ENCODE data around the gene KRTAP3-3. TPM values are rescaled to one million over a fixed set of nuclear protein-coding genes. Genes with fewer than 3 reads are reported as not detected.
"Not testable (repeated sequence)": the region's sequence is repeated elsewhere in the genome, so short reads cannot be mapped to it uniquely, and the experiment has no call there.

Gene KRTAP3-3
- not detected for polyA plus RNA-seq (ENCODE audit: insufficient read length in 3 of 3)

DNA sequence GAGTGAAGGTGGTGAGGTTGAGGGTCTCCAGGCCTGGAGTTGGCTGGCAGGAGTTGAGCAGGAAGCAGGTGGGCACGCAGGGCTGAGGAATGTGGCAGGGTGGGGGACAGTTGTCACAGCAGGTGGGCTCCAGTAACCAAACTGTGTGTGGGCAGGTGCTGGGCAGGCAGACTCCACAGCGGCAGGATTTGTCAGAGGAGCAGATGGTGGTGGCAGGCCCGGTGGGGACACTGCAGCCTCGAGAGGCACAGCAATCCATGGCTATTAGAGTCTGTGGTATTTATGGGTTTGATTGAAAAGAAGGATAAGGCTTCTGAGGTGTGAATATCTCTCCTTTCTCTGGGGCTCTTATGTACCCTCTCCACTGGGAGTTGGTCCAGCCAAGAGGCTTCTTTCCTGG lies at the start of gene KRTAP3-3:
Gene KRTAP3-3, minus strand, starts transcription at position 326 of the 400 bp plus-strand sequence. Its CDS starts 67 bp downstream, at position 259.
- DNase-seq (ENCODE audit: low read depth in 3 of 3, low spot score in 2 of 3): no peak

DNA sequence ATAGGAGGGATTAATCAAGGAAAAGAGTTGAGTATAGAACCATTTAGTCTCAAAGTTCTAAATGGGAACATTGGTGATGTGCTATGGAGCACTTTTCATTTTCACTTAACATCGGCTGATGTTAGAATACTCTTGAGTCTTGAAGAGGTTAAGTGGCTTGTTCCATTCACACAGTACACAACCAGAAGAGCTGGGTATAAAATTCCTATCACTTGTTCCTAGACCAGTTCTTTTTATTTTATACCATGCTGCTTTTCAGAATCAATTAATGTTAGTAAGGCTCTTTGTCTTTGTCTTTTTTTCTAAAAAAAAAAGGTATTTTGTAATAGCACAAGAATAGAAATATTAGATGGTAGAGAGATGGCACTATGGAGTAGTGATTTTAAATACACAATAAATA lies 49.0 kb upstream of the KRTAP3-3 start:
- no peak for DNase-seq (ENCODE audit: low read depth in 3 of 3, low spot score in 2 of 3)

GRCh38 chr17:41040783-41041571 lies 47.0 kb upstream of the KRTAP3-3 start, which contains the start of gene KRTAP1-1:
TSS of gene KRTAP1-1 (minus strand) at chr17:41041450. CDS start at chr17:41041397, 53 bp downstream.
- not testable (repeated sequence) for DNase-seq (ENCODE audit: low read depth in 3 of 3, low spot score in 2 of 3)

DNA sequence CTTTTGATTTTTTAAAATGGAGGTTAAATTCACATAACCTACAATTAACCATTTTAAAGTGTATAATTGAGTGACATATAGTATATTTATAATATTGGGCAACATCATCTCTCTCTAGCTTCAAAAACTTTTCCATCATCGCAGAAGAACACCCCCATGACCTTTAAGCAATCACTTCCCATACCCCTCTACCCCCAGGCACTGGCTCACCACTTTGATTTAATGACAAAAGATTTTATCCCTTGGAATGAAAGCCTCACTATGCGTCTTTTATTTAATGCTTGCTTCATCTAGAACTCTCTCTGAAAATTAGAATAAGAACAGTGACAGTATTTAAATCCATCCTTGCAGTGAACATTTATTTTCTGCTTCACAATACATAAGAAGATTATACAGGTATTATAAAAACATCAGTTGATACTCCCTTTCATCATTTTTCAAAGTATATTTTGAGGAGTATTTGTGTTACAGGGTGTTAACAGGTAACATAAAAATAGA lies 43.9 kb upstream of the KRTAP3-3 start:
- DNase-seq (ENCODE audit: low read depth in 3 of 3, low spot score in 2 of 3): no peak

DNA sequence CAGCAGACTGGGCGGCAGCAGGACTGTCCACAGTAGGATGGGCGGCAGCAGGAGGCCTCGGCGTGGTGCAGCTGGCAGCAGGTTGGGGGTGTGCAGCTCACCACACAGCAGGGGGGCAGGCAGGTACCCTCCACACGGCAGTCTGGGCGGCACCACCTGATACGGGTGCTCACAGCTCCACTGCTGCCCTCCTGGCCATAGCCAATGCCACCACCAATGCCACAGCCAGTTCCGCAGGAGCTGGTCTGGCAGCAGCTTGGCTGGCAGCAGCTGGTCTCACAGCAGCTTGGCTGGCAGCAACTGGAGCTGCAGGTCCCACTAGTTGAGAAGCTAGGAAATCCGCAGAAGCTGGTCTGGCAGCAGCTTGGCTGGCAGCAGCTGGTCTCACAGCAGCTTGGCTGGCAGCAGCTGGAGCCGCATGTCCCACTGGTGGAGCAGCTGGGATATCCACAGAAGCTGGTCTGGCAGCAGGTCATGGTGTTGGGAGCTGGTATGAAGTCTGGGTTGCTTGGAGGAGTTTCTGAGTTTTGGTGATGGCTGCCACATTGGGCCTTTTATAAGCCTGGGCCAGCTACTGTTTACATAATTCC lies 40.5 kb upstream of the KRTAP3-3 start, which contains the start of gene KRTAP1-3:
Gene KRTAP1-3, minus strand, starts transcription at position 529 of the 590 bp plus-strand sequence. Its CDS starts 53 bp downstream, at position 476.
- DNase-seq (ENCODE audit: low read depth in 3 of 3, low spot score in 2 of 3): not testable (repeated sequence)

DNA sequence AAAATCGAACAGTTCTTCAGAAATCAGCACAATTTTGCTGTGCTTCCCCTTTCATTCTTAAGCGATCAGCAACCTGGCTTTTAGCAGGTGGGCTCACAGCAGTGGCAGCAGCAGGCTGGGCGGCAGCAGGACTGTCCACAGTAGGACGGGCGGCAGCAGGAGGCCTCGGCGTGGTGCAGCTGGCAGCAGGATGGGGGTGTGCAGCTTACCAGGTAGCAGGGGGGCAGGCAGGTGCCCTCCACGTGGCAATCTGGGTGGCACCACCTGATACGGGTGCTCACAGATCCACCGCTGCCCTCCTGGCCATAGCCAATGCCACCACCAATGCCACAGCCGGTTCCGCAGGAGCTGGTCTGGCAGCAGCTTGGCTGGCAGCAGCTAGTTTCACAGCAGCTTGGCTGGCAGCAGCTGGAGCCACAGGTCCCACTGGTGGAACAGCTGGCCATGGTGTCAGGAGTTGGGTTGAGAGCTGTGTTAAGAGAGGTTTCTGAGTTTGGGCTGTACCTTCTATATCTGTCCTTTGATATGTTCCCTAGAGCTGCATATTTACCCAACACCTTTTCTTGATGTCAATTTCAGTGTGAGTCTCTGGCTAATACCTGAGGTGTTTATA lies 35.8 kb upstream of the KRTAP3-3 start, which contains the start of gene KRTAP1-4:
Gene KRTAP1-4, minus strand, starts transcription at position 563 of the 613 bp plus-strand sequence. Its CDS starts 117 bp downstream, at position 446.
- DNase-seq (ENCODE audit: low read depth in 3 of 3, low spot score in 2 of 3): no peak

DNA sequence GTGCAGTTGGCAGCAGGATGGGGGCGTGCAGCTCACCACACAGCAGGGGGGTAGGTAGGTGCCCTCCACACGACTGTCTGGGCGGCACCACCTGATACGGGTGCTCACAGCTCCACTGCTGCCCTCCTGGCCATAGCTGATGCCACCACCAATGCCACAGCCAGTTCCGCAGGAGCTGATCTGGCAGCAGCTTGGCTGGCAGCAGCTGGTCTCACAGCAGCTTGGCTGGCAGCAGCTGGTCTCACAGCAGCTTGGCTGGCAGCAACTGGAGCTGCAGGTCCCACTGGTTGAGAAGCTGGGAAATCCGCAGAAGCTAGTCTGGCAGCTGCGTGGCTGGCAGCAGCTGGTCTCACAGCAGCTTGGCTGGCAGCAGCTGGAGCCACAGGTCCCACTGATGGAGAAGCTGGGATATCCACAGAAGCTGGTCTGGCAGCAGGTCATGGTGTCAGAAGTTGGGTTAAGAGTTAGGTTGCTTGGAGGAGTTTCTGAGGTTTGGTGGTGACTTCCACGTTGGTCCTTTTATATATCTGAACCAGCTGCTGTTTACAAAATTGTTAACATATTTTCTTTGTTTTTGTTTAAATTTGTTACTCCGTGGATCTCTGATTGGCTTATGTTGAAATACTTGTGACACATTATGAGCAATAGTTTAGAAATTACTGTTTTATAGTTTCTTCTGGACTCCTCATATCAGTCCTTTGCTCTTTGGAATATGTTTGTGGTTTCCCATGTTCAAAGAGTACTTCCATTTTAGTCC lies 32.9 kb upstream of the KRTAP3-3 start, which contains the start of gene KRTAP1-5:
Gene KRTAP1-5, minus strand, starts transcription at position 494 of the 757 bp plus-strand sequence. Its CDS starts 53 bp downstream, at position 441.
- no peak for DNase-seq (ENCODE audit: low read depth in 3 of 3, low spot score in 2 of 3)

- DNase-seq (ENCODE audit: low read depth in 3 of 3, low spot score in 2 of 3): no peak
These were observed 30.7 kb upstream of the KRTAP3-3 start for GRCh38 chr17:41024697-41025096.

DNA sequence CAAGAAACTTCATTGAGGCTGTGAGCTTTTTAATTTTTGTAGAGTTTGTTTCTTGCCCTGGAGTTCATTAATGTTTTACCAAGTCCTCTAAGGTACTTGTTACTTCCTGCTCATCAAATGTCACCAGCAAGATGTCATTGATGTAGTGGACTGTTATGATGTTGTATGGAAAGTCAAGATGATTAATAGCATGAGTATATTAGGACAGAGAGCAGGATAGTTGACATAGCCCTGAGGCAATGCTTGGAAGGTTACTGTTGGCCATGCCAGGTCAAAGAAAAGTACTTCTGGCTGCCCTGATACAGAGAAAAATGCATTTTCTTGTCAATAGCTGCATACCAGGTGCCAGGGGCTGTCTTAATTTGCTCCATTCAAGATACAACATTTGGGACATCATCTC lies 26.4 kb upstream of the KRTAP3-3 start:
- no peak for DNase-seq (ENCODE audit: low read depth in 3 of 3, low spot score in 2 of 3)

GRCh38 chr17:41019415-41019814 lies 25.5 kb upstream of the KRTAP3-3 start:
- no peak for DNase-seq (ENCODE audit: low read depth in 3 of 3, low spot score in 2 of 3)

GRCh38 chr17:41018541-41018940 lies 24.6 kb upstream of the KRTAP3-3 start:
- no peak for DNase-seq (ENCODE audit: low read depth in 3 of 3, low spot score in 2 of 3)

- no peak for DNase-seq (ENCODE audit: low read depth in 3 of 3, low spot score in 2 of 3)
These were observed 22.7 kb upstream of the KRTAP3-3 start for GRCh38 chr17:41016578-41017215.

- DNase-seq (ENCODE audit: low read depth in 3 of 3, low spot score in 2 of 3): no peak
These were observed 21.5 kb upstream of the KRTAP3-3 start for GRCh38 chr17:41015454-41015853.

GRCh38 chr17:41013606-41014005 lies 19.6 kb upstream of the KRTAP3-3 start:
- DNase-seq (ENCODE audit: low read depth in 3 of 3, low spot score in 2 of 3): no peak

GRCh38 chr17:41013181-41013580 lies 19.2 kb upstream of the KRTAP3-3 start:
- DNase-seq (ENCODE audit: low read depth in 3 of 3, low spot score in 2 of 3): no peak

DNA sequence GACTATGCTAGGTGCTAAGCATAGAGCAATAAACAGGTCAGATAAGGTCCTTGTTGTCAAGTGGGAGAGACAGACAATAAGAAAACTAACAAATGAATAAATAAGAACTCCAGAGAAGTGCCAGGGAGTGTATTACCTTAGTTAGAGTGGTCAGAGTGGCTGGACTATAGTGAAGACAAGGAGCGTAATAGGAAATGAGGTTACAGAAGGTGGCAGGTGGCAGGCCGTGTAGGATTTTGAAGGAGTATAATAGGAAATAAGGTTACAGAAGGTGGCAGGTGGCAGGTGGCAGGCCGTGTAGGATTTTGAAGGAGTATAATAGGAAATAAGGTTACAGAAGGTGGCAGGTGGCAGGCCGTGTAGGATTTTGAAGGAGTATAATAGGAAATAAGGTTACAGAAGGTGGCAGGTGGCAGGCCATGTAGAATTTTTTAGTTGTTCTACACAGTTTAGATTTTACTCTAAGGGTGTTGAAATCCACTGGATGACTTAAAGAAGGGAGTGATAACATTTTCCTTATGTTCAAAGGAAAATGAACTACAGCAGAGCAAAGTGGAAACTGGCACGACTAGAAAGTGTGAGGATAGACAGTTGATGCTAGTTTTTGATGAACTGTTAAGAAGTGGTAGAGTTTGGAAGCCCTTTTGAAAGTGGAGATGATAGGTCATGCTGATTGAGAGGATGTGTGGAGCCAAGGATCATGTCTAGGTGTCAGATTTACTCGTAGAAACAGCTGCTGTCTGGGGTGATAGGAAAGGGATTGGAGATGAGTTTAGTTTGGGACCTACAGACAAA lies 18.6 kb upstream of the KRTAP3-3 start:
- DNase-seq (ENCODE audit: low read depth in 3 of 3, low spot score in 2 of 3): no peak

- no peak for DNase-seq (ENCODE audit: low read depth in 3 of 3, low spot score in 2 of 3)
These were observed 16.5 kb upstream of the KRTAP3-3 start for GRCh38 chr17:41010441-41010840.

DNA sequence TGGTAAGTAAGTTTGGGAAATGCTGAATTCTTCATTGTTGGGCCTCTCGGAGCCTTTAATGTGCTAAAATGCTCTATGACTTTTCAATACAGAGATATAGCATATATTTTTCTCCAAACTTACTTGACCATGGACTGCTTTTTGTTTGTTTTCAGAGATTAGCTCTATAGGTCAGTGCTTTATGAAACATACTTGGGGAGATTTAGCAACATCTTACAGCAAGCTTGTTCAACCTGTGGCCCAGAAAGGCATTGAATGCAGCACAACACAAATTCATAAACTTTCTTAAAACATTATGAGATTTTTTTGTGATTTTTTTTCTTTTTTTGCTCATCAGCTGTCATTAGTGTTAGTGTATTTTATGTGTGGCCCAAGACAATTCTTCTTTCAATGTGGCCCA lies 16.0 kb upstream of the KRTAP3-3 start:
- no peak for DNase-seq (ENCODE audit: low read depth in 3 of 3, low spot score in 2 of 3)

DNA sequence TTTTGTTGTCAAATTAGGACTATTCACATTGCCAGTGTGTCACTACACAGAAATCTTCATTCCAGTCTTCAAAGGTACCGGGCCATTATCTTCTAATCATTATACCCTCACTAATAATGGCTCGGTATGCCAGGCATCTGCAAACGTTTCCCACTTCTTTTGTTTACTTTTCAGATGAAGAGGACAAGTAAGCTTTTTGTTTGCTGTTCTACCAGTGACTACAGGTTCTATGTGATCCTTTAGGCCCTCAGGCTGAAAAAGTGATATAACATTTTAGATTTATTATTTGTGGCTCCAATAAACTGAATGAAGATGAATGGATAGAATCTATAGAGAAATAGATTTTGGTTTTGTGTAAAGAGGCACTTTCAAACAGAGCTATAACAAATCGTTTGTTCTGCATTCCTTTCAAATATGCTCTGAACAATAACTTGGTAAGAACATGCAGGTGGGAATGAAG lies 15.4 kb upstream of the KRTAP3-3 start:
- no peak for DNase-seq (ENCODE audit: low read depth in 3 of 3, low spot score in 2 of 3)
